Activated T-helper 1 cell treated with anti-CD3 and anti-CD28 coated beads, Interleukin-2, amount 50 U/mL, for 16 hours (primary cell): ENCODE measurements around the gene TIPRL.

Experiments used
- DNase-seq, 2 donors: peaks; one replicate each; pipeline ENCODE4 v3.0.0-alpha.2; 2020; ENCODE audit warnings: low read depth in 1 of 2, low spot score in 1 of 2

TIPRL gene

DNA sequence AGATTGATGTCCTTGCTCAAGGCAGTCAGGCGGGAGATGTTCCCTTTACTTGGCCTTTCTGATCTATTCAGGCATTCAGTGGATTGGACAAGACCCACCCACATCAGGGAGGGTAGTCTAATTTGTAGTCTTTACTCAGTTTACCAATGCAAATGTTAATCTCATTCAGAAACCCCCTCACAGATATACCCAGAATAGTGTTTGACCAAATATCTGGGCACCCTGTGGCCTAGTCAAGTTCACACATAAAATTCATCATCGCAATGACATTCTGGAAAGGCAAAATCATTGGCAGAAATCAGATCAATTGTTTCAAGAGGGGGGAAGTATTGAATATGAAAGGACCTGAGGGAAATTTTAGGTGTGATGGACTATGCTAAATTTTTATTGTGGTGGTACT is 34.6 kb downstream of the TIPRL start:
- no peak for DNase-seq

DNA sequence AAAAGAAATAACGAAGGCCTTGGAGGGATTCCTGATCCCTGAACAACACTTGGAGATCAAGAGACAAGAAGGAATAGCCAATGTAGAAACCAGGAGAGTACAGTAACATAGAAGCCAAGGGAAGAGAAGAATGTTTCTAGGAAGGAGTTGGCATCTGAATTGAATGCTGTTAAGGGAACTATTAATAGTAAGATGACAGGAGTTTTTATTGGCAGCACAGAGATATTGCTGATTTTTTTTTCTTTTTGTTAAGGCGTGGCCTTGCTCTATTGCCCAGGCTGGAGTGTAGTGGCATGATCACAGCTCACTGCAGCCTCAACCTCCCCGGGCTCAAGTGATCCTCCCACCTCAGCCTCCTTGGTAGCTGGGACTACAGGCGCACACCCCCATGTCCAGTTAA is 37.4 kb downstream of the TIPRL start:
- no peak for DNase-seq

DNA sequence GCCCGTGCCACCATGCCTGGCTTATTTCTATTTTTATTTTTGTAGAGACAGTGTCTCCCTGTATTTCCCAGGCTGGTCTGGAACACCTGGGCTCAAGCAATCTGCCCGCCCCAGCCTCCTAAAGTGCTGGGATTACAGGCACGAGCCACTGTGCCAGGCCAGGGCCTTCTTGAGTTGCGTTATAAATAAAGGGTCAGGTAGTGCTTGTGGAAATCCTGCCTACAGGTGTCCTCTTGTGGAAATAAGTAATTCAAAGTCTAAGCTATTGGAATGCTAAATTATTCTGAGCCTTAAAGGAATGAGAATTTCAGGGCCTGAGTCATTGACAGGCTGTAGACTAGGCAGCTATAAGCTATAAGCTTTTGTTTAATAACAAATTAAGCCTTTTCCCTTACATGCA is 38.9 kb downstream of the TIPRL start:
- no peak for DNase-seq

DNA sequence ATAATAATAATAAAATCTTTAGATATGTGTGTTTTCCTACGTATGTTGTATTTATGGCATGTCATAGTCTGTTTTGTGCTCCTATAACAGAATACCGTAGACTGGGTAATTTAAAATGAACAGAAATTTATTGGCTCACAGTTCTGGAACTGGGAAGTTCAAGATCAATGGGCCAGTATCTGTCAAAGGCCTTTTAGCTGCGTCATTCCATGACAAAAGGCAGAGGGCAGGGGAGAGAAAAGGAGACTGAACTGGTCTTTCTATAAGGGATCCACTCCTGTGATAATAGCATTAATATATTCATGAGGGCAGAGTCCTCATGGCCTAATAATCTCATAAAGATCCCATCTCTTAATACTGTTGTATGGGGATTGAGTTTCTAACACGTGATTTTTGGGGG is 39.9 kb downstream of the TIPRL start:
- no peak for DNase-seq

DNA sequence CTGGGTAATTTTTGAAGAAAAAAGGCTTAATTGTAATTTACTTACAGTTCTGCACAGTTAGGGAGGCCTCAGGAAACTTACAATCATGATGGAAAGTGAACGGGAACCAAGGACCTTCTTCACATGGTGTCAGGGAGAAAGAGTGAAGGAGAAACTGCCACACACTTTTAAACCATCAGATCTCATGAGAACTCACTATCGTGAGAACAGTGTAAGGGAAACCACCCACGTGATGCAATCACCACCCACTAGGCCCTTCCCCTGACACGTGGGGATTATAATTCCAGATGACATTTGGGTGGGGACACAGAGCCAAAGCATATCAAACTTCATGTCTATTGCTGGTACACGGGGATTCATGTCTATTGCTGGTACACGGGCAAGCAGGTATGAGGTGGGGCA is 41.7 kb downstream of the TIPRL start:
- DNase-seq = no peak

DNA sequence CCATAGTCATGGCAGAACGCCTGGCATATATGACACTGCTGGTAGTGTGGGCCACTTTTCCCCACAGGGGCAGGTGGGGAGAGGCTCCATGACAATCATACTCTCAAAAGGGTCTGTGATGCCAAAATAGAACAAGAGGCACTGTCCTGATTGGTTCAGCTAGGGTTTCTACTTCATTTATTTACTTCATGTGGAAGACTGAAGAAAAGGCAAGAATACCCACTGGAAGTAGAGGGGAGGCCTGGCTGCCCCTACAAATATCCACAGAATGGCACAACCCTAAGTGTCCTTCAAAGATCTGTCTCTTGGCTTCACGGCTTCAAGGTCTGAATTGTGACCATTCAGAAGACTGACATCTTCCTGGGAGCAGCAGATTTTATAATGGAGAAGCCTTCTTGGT is 42.5 kb downstream of the TIPRL start:
- DNase-seq = no peak

DNA sequence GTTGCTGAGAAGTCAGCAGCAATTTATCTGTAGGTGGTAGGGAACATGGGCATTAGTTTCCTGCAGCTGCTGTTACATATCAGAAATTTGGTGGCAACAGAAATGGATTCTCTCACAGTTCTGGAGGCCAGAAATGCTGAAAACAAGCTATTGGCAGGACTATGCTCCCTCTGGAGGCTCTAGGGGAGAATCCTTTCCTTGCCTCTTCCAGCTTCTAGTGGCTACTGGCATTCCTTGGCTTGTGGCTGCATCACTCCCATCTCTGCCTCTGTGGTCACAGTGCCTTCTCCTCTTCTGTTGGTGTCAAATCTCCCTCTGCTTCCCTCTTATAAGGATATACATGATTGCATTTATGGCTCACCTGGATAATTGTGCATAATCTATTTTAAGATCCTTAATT is 44.5 kb downstream of the TIPRL start:
- DNase-seq = no peak

DNA sequence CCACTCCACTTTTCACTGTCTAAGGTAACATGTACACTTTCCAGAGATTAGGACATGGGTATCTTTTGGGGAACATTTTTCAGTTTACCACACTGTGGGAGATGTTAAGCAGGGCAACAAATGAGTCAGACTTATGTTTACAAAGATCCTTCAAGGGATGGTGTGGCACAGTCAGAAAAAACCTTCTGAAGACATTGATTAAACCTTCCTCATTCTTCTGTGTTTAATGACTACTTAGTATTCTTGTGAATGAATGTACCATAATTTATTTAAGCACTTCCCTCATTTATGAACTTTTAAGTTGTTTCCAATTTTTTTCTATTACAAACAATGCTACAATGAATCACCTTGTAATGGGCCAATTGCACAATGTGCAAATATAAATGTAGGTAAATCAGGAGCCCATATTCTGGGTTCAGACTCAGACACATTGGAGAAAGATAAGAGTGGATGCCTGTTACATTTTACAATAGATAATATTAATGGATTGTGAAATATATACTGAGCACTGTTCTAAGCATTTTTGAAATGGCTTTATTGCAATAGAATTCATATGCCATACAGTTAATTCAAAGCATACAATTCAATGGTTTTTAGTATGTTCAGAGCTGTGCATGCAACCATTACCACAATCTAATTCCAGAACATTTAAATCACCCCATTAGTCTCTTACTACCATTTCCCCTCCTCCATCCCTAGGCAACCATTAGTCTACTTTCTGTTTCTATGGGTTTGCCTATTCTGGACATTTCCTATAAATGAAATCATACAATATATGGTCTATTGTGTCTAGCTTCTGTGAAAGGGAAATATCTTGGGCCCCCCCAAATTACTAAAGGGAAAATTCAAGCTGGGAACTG is 45.1 kb downstream of the TIPRL start:
- no peak for DNase-seq

DNA sequence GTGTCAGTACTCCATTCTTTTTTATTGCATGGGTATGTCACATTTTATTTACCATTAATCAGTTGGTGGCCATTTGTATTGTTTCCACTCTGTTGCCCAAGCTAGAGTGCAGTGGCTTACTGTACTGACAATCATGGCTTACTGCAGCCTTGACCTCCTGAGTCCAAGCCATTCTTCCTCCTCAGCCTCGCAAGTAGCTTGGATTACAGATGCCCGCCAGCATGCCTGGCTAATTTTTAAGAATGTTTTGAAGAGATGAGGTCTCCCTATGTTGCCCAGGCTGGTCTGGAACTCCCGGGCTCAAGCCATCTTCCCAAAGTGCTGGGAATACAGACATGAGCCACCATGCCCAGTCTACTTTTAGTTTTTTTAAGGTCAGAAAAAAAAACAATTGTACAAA is 46.2 kb downstream of the TIPRL start:
- DNase-seq = no peak

DNA sequence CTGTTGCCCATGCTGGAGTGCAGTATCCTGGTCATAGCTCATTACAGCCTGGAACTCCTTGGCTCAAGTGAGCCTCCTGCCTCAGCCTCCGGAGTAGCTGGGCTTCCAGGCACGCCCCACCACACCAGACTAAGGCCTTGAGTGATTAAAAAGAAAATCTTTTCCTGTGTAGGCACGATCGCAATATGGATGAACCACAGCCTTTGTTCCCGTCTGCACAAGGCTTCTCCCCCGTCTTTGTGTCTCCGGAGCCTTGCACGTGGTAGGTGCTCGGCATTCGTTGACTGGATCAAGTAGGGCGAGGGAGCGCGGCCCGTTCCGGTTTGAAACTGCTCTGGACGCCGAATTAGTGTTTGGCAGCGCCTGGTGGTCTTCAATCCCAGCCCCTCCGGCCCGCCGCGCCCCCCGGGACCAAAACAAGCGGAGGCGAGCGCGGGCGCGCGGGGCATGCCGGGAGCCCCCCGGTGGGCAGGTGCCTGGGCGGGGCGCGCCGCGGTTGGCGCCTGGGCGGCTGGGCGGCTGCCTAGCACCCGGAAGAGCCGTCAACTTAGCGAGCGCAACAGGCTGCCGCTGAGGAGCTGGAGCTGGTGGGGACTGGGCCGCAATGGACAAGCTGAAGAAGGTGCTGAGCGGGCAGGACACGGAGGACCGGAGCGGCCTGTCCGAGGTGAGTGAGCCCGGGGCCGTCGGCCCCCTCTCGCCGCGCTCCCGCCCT is 46.9 kb downstream of the TIPRL start, which contains the start of gene SFT2D2:
Gene SFT2D2 (plus strand): TSS at position 529 of the 715 bp plus-strand sequence. CDS start 76 bp downstream, at position 605.
- DNase-seq = peak; percentile 53 to 70

DNA sequence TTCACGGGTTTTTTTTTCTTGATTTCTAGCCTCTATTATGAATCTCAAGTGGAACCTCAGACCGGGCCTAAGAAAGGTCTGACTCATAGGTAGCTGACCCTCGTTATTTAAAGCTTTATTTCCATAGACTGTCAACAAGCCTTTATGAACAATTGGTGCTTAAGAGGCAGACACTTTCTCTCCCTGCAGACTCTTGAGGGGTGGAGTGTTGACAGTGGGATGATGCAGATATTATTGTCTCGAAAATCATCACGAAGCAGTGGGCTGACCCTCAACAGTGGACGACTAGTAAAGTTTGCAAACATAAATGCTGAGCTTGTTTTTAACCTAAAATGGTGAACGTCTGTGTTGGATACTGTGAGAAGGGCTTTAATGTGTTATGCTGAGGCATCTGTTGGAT is 48.9 kb downstream of the TIPRL start:
- DNase-seq = no peak

DNA sequence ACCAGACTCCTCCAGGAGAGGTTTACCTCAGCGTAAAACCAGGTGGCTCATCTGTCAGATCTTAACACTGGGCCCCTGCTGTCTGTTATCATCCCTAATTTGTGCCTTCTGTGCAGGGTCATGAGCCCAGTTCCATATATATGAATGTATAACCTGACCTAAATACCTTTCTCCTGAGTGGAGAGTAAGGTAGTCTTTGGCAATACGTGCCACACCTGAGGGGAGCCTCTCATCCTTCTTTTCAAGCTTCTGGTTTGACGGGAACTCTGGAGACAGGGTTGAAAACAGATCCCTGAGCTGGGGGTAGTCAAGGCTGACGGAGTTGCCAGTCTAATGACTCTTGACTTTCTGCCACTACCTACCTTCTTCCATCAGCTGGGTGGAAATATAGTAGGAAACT is 51.1 kb downstream of the TIPRL start:
- no peak for DNase-seq

DNA sequence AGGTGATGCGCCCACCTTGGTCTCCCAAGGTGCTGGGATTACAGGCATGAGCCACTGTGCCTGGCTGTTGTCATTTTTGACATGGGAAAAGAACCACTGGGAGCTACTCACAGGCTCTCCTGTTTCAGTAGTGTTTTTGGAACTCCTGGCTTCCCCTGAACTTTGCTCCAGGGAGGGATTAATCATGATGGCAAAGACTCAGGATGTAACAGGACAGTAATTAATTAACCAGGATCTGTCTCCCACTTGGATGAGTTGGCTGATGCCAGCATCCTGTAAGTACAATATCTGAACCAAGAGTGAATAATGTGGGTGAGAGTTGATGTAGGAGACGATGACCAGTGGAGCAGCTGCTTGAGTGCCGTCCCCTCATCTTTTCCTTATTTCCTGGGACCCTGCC is 51.9 kb downstream of the TIPRL start:
- DNase-seq = no peak

DNA sequence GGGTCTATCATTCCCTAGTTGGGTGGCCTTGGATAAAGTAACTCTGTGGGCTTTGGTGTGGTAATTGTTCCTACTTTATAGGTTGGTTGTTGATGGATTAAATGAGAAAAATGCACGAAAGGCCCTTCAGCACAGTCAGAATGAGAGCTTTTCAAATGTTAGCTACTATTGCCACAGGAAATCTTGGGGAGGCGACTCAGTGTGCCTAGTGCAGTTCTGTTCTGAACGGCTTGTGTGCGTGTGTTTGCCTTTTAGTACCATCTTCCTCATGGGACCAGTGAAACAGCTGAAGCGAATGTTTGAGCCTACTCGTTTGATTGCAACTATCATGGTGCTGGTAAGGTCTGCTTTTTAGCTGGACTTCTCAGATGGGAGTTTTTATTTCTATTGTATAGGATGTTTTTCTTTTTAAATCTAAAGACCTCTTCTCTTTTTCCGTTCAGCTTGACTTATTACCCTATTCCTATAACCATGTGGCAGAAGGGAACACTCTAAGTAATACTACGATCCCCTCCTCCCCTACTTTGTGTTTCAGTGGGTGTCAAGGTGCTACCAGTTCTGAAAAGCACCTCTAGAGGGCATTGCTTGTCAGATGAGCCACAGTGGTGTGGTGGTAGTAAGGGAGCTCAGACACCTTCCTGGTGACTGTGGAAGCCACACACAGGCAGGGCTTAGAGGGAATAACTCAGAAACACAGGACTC is 56.2 kb downstream of the TIPRL start:
- no peak for DNase-seq

DNA sequence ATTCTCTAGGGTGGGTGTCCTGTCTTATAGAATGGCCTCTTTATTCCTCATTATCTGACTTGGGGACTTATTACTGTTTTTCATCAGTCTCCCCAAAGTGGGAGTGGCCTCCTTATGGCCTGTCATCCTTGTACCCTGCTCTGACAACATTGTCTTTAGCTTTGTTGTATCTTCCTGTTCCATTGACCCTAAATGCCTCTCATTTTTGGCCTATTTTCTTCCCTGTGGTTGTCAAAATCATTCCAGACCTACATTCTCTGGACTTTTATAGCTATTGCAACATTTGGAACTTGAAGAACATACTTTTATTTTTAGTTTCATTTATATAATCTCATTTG is 56.8 kb downstream of the TIPRL start:
- no peak for DNase-seq

DNA sequence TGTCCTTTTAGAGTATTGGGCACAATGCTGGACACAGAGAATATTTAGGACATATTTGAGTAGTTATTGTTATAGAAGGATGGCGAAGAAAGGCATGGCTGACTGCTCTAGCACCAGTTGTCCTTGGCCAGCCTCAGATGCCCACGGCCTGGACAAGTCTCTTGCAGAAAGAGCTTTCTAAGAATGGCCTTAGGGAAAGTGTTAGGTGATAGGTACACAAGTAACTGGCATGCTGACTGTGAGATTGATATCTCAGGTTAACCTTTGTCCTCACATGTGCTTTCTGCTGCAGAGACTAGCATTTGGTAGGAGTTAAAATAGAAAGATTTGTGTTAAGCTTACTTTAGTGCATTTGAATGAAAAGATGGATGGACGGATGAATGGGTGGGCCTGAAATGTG is 57.2 kb downstream of the TIPRL start:
- no peak for DNase-seq

DNA sequence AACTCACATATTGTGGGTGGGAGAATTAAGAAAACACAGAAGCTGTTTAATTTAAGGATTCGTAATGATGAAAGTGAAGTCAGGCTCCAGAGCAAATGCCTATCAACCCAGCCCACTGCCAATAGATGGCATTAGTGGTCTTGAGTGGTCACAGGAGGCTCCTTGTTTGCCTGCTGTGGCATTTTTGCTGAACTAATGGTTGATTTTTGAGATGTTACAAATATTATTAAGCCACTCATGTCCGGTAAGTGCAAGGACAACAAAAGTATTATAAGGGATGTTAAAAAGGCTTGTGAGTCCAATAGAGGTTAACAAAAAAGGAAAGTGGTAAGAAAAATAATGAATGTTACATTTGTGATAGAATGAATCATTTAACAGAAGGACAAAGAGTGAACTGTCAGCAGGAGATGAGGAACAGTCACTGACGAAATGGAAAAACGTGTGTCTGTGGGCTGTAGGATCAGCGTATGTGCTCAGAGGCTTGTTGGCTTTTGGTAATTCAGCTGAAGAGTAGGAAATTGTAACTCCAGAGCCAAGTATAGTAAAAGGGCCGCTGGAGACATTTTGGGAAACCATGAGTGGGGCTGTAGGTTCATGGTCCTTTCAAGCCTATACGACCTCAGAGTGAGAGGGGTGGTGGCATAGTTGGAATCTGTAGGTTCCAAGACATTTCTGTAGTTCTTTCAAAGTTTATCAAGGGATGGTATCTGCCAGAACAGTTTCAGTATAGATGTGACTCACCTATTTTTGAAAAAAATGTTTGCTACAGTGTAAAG is 58.3 kb downstream of the TIPRL start:
- no peak for DNase-seq

DNA sequence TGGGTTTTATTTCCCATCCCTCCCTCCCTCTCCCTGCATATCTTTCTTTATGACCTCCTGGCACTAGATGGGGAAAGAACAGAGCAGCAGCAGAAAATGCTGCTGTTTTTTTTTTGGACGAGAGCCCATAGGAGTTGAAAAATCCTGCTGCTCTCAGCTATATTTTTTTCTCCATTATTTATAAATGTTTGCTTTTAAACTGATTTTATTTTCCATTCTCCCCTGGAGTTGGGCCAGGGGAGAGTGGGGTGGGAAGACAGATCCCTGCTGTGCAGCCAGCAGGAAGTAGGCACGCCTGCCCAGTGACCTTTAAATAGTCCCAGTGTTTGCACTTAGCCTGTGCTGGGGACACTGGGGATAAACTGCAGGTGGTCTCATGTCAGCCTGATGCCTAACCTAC is 64.4 kb downstream of the TIPRL start:
- DNase-seq = no peak

DNA sequence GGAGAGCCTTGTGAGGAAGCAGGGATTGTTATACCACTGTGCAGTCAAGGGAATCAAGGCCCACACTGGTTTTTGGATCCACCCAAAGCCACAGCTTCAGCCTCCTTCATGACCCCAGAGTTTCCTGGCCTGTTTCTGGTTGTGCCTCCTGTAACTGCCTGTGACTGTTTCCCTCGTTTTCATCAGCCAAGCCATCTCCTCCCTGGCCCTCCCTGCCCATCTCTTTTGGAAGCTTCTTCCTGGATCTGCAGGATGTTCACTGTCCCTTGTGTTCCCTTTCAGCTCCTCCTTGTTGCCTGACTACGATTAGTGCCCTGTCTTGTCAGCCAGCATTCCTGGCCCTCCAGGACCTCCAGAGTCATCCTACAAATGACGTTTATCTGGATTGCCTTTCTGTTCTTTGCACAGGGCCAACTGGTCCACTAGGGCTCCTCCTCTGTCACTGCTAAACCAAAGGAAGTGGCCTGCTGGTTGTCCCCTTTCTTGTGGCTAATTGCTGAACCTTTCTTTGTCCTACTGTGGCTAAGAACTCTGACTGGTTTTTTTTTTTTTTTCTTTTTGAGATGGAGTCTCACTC is 65.0 kb downstream of the TIPRL start:
- DNase-seq = no peak

DNA sequence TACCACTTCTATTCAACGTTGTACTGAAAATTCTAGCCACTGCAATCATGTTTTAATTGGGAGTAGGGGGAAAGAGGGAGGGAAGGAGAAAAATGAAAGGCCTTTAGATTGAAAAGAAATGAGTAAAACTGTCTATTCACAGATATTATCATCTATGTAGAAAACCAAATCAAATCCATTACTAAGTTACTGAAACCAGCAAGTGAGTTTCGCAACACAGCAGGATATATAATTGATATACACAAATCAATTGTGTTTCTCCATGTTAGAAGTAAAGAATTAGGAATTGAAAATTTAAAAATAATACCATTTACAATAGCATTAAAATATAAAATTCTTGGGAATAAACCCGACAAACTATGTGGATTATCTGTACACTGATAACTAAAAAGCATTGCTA is 66.3 kb downstream of the TIPRL start:
- no peak for DNase-seq

DNA sequence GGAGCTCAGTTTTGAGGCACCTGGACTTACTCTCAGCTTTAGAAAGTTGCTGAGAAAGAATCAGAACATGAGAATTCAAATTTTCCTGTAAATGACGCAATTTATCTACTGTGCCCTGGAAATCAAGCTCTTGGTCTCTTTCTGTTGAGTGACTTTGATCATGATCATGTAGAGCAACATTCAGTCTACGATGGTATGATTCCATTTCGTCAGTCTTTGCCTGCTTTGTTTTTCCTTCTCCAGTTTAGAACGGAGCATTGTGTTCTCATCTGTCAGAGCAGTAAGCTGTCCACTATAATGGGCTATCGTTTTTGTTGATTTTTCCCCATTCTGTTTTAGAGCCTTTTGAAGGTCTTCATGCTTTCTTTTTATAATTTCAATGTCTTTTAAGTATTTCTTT is 67.7 kb downstream of the TIPRL start:
- no peak for DNase-seq
